Measurements from ENCODE around the gene DLK1. TPM values are rescaled to one million over a fixed set of nuclear protein-coding genes. Genes with fewer than 3 reads are reported as not detected.
A peak's percentile ranks its signal among the peaks of the same experiment; 100 is the strongest.

Gene DLK1
- total and polyA plus RNA-seq, 11 donors, result 1.4 to 52.4 (median 9.3) TPM

GRCh38 chr14:100678469-100678828 lies 48.2 kb upstream of the DLK1 start:
- intact Hi-C loops (cut with DNase I), result loop anchor here in 2 of 10 donors (10.0 kb wide), 1 partner anchor 146 kb away; the partner anchor contains the start of gene MEG3 (in 2 of the 2)
- peak in 3 of 4 donors; percentile 22 to 52 (median 40) for ATAC-seq
- no peak for TF ChIP-seq POLR2A (IDR thresholded peaks at IDR 0.05)
- TF ChIP-seq, protein P1, sequence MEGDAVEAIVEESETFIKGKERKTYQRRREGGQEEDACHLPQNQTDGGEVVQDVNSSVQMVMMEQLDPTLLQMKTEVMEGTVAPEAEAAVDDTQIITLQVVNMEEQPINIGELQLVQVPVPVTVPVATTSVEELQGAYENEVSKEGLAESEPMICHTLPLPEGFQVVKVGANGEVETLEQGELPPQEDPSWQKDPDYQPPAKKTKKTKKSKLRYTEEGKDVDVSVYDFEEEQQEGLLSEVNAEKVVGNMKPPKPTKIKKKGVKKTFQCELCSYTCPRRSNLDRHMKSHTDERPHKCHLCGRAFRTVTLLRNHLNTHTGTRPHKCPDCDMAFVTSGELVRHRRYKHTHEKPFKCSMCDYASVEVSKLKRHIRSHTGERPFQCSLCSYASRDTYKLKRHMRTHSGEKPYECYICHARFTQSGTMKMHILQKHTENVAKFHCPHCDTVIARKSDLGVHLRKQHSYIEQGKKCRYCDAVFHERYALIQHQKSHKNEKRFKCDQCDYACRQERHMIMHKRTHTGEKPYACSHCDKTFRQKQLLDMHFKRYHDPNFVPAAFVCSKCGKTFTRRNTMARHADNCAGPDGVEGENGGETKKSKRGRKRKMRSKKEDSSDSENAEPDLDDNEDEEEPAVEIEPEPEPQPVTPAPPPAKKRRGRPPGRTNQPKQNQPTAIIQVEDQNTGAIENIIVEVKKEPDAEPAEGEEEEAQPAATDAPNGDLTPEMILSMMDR (IDR thresholded peaks at IDR 0.05), result no peak
- H3K4me3 ChIP-seq, result no peak overlapping the region
- peaks cover 0 to 53% (median 35%) of the 10 kb centered on the region in 12 donors for H3K4me1 ChIP-seq
- H3K27ac ChIP-seq, result peak overlapping the region; percentile 52 to 92 (median 78)
- H3K36me3 ChIP-seq, result no peaks in the 10 kb centered on the region
- peaks cover 0 to 4% (median 0%) of the 10 kb centered on the region in 12 donors for H3K9me3 ChIP-seq
- H3K27me3 ChIP-seq, result peaks cover 0 to 20% (median 4%) of the 10 kb centered on the region in 9 donors
- peak in 3 of 5 donors; percentile 48 to 76 (median 52) for DNase-seq
- WGBS, 4 donors, result 40 to 62% (median 51%) methylated on average over 2 to 7 of the region's 7 CpGs

DNA sequence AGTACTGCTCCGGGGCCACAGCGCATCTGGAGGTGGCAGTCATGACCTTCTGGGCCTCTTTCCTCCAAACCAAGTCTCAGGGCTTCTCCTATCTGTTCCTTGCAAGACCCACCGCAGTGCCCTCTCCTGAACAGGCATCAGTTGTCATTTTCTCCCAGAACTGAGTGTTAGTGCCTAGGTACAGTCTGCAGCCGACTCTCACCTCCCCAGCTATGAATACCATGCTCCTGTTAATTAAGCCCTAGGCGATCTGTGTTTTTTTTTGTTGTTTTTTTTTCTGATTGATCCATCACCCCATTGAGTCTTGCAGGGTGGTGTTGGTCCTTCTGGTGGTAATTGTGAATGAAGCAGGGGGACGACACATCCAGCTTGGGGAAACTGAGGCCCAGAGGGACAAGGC lies 47.5 kb upstream of the DLK1 start:
- TF ChIP-seq POLR2A (IDR thresholded peaks at IDR 0.05), result no peak
- TF ChIP-seq, protein P1 (IDR thresholded peaks at IDR 0.05), result no peak
- H3K4me3 ChIP-seq, result no peak overlapping the region
- H3K27ac ChIP-seq, result peak overlapping the region in 9 of 12 donors; percentile 38 to 92 (median 79)
- H3K4me1 ChIP-seq, result peaks cover 0 to 60% (median 35%) of the 10 kb centered on the region in 12 donors
- peaks cover 0 to 13% (median 0%) of the 10 kb centered on the region in 9 donors for H3K27me3 ChIP-seq
- ATAC-seq (no peak), DNase-seq (no peak)
- intact Hi-C loops (cut with DNase I), result loop anchor here in 2 of 10 donors (10.0 kb wide), 1 partner anchor 146 kb away; the partner anchor contains the start of gene MEG3 (in 2 of the 2)
- 93 to 97% (median 97%) methylated on average over 6 of the region's 6 CpGs for WGBS, 4 donors
- H3K9me3 ChIP-seq, result no peaks in the 10 kb centered on the region
- no peaks in the 10 kb centered on the region for H3K36me3 ChIP-seq

DNA sequence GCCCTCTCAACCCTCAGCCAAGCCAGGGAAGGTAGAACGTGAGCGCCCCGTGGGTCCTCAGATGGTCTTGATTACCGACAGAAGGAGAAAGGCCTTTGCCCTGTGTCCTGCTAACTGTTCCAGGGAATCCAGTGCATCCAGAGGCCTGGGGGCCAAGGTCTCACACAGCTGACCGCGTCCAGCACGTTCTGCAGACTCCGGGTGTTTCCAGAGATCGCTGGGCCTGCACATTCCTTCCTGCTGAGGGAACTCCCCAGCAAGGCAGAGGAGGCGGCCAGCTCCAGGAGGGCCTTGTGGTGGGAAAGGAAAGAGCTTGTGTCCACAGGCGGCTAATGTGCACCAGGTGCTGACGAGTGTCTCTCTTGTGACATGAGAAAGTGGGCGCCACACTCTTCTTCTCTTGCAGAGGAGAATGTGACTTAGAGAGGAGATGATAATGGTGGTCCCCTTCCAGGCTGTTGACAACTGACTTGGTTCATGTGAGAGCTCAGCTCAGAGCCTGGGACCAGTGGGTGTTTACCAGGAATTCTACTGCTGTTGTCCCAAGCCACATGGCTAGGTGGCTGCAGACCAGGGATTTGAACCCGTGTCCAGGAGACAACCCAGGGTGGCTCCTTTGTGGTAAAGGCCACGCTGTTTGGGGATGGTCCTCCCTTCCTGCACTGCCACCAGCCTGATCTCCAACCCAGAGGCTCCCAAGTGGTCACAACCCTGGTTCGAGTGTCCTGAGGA lies 46.8 kb upstream of the DLK1 start:
- peaks cover 0 to 62% (median 35%) of the 10 kb centered on the region in 12 donors for H3K4me1 ChIP-seq
- TF ChIP-seq, protein P1 (IDR thresholded peaks at IDR 0.05), result no peak
- no peak for TF ChIP-seq POLR2A (IDR thresholded peaks at IDR 0.05)
- 71 to 89% (median 75%) methylated on average over 12 to 16 of the region's 16 CpGs for WGBS, 4 donors
- intact Hi-C loops (cut with DNase I), result loop anchor here in 2 of 10 donors (10.0 kb wide), 1 partner anchor 145 kb away; the partner anchor contains the start of gene MEG3 (in 2 of the 2)
- peaks cover 0 to 6% (median 0%) of the 10 kb centered on the region in 9 donors for H3K27me3 ChIP-seq
- H3K9me3 ChIP-seq, result no peaks in the 10 kb centered on the region
- no peaks in the 10 kb centered on the region for H3K36me3 ChIP-seq
- H3K4me3 ChIP-seq, result no peak overlapping the region
- peak overlapping the region; percentile 38 to 92 (median 72) for H3K27ac ChIP-seq
- ATAC-seq, result peak; percentile 33 to 71 (median 56)
- peak; percentile 63 to 81 (median 74) for DNase-seq

GRCh38 chr14:100680439-100681051 lies 46.1 kb upstream of the DLK1 start:
- peaks cover 0 to 62% (median 35%) of the 10 kb centered on the region in 12 donors for H3K4me1 ChIP-seq
- H3K4me3 ChIP-seq, result no peak overlapping the region
- DNase-seq (peak in 3 of 5 donors; percentile 35 to 52 (median 42)), ATAC-seq (peak in 3 of 4 donors; percentile 9 to 16 (median 9))
- WGBS, 4 donors, result 20 to 65% (median 62%) methylated on average over 1 to 23 of the region's 23 CpGs
- TF ChIP-seq, protein P1 (IDR thresholded peaks at IDR 0.05), result no peak
- no peak for TF ChIP-seq POLR2A (IDR thresholded peaks at IDR 0.05)
- intact Hi-C loops (cut with DNase I), result no loop called here
- peaks cover 0 to 3% (median 0%) of the 10 kb centered on the region in 9 donors for H3K27me3 ChIP-seq
- no peaks in the 10 kb centered on the region for H3K36me3 ChIP-seq
- peak overlapping the region; percentile 10 to 92 (median 72) for H3K27ac ChIP-seq
- H3K9me3 ChIP-seq, result no peaks in the 10 kb centered on the region

Measured in heart left ventricle (tissue), 16 donors.